SK-N-SH treated with all-trans-retinoic acid at 6 μM for 48 hours (cell line): ENCODE data around the gene RANBP6.

Experiments used
- ATAC-seq: fragments of 200-7000 bp; cut with Tn5 transposase; 3 replicates; pipeline ENCODE4 v1.9.1; 2020; ENCODE audit warnings: mild to moderate bottlenecking, moderate library complexity
- ARNTL ChIP-seq: fragments of 450-650 bp; formaldehyde crosslinking; IDR thresholded peaks from 2 replicates; pipeline ENCODE4 v1.5.0; 2020; ENCODE audit warnings: low read depth, mild to moderate bottlenecking, moderate library complexity, borderline replicate concordance
- ESRRG ChIP-seq: fragments of 250-450 bp; sonication (Bioruptor Pico); IDR thresholded peaks from 2 replicates; pipeline ENCODE4 v1.6.1; 2021; ENCODE audit warnings: mild to moderate bottlenecking
- GLIS3 ChIP-seq: fragments of 250-450 bp; sonication (Bioruptor Pico); IDR thresholded peaks from 2 replicates; pipeline ENCODE4 v1.5.0; 2020; ENCODE audit warnings: mild to moderate bottlenecking, moderate library complexity
- ISL1 ChIP-seq: fragments of 250-450 bp; sonication (Bioruptor Pico); IDR thresholded peaks from 2 replicates; pipeline ENCODE4 v2.1.2; 2022; ENCODE audit warnings: mild to moderate bottlenecking, moderate library complexity
- OSR1 ChIP-seq: fragments of 250-450 bp; sonication (Bioruptor Pico); IDR thresholded peaks from 2 replicates; pipeline ENCODE4 v1.8.0; 2022; ENCODE audit warnings: moderate library complexity, mild to moderate bottlenecking, inconsistent platforms
- PPARA ChIP-seq: fragments of 250-450 bp; sonication (Bioruptor Pico); IDR thresholded peaks from 2 replicates; pipeline ENCODE4 v1.5.0; 2020; ENCODE audit warnings: mild to moderate bottlenecking, borderline replicate concordance
- RARB ChIP-seq: fragments of 250-450 bp; sonication (Bioruptor Pico); IDR thresholded peaks from 2 replicates; pipeline ENCODE4 v1.8.0; 2021; ENCODE audit warnings: mild to moderate bottlenecking, moderate library complexity
- TOX ChIP-seq: fragments of 250-450 bp; sonication (Bioruptor Pico); IDR thresholded peaks from 2 replicates; pipeline ENCODE4 v1.8.0; 2021; ENCODE audit warnings: mild to moderate bottlenecking, moderate library complexity, borderline replicate concordance
- ZC3H10 ChIP-seq: fragments of 250-450 bp; sonication (Bioruptor Pico); IDR thresholded peaks from 2 replicates; pipeline ENCODE4 v1.5.1; 2021; ENCODE audit warnings: mild to moderate bottlenecking, moderate library complexity
- ZFP3 ChIP-seq: fragments of 250-450 bp; sonication (Bioruptor Pico); IDR thresholded peaks from 2 replicates; pipeline ENCODE4 v1.5.0; 2020; ENCODE audit warnings: mild to moderate bottlenecking, moderate library complexity
- ZFP30 ChIP-seq: fragments of 450-650 bp; formaldehyde crosslinking; IDR thresholded peaks from 2 replicates; pipeline ENCODE4 v1.5.0; 2022; ENCODE audit warnings: mild to moderate bottlenecking, moderate library complexity
- ZNF565 ChIP-seq: fragments of 450-650 bp; formaldehyde crosslinking; conservative IDR thresholded peaks from 2 replicates; pipeline ENCODE4 v1.5.0; 2020; ENCODE audit warnings: low read depth, mild to moderate bottlenecking, moderate library complexity
- ZNF8 ChIP-seq: fragments of 450-650 bp; formaldehyde crosslinking; IDR thresholded peaks from 2 replicates; pipeline ENCODE4 v1.5.0; 2020; ENCODE audit warnings: mild to moderate bottlenecking, moderate library complexity
- TF ChIP-seq, protein P1 (sequence below): fragments of 250-450 bp; sonication (Bioruptor Pico); IDR thresholded peaks from 2 replicates; pipeline ENCODE4 v1.8.0; 2020; ENCODE audit warnings: mild to moderate bottlenecking, moderate library complexity, borderline replicate concordance
- TF ChIP-seq, protein P2 (sequence below): fragments of 250-450 bp; sonication (Bioruptor Pico); IDR thresholded peaks from 2 replicates; pipeline ENCODE4 v1.5.0; 2020; ENCODE audit warnings: mild to moderate bottlenecking, moderate library complexity
- TF ChIP-seq, protein P3 (sequence below): fragments of 250-450 bp; sonication (Bioruptor Pico); IDR thresholded peaks from 2 replicates; pipeline ENCODE4 v1.5.1; 2021; ENCODE audit warnings: mild to moderate bottlenecking, moderate library complexity

The RANBP6 gene

DNA sequence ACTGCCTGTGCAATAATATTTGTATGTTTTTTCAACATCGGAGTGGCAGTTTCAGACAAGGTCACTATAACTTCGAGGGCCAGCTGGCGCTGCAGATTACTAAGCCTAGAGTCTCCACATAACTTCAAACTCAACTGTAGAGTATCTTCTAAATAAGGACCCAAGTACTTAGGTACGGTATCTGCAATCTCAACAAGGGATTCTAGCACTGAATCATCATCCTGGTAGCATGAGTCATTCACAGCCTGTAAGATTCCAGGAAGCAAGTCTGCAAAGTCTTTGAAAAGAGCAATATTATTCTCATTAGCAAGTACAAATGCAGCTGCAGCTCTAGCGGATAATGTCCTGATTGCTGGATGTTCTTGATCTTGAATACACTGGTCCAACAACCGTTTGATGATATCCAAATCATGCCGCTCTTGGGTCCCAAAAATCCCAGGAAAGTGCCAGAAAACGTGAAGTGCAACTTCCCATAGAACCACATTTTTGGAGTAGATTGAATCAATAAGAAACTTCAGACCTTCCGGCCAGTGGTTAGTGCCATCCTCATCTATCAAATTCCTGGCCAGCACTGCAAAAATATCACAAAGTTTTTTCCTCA lies 654 bp downstream of the RANBP6 start (continued):
- TF ChIP-seq, protein P1, sequence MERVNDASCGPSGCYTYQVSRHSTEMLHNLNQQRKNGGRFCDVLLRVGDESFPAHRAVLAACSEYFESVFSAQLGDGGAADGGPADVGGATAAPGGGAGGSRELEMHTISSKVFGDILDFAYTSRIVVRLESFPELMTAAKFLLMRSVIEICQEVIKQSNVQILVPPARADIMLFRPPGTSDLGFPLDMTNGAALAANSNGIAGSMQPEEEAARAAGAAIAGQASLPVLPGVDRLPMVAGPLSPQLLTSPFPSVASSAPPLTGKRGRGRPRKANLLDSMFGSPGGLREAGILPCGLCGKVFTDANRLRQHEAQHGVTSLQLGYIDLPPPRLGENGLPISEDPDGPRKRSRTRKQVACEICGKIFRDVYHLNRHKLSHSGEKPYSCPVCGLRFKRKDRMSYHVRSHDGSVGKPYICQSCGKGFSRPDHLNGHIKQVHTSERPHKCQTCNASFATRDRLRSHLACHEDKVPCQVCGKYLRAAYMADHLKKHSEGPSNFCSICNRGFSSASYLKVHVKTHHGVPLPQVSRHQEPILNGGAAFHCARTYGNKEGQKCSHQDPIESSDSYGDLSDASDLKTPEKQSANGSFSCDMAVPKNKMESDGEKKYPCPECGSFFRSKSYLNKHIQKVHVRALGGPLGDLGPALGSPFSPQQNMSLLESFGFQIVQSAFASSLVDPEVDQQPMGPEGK (CRISPR knock-in tag) = no peak
- no peak for TF ChIP-seq PPARA (CRISPR knock-in tag)

DNA sequence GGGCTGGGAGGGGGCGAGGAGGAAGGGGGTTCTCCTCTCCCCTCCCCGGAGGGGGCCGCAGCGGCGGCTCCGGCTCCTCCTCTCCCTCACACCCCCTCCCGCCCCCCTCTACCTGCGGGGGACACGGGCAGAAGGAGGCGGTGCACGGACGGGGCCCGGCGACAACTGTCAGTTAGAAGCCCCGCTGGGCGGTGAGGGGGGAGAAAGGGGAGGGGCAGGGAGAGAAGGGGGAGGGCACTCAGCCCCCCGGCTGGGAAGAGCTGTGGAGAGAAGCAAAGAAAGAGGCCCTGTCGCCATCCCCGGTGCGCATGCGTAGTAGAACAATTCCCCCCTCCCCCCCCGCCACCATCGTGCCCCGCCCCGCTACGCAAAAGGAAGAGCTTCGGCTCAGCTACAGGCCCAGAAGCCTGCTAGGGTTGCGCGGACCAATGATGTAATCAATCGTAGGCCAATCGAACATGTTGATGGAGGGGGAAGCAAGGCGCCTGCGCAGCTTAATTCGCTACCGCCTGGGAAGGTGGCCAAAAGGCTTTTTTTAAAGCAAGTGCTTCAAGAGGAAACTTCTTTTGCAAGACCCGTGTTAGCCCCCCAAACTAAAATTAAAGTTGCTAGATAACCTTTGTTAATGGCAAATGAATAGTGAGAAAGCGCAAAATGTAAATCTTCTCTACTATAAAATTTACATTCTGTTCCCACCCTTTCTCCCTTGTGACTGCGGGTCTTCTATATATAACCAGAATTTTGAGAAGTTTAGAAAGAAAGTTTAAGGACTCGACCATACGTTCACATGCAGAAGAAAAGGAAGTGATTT lies 7.0 kb downstream of the RANBP6 start:
- TF ChIP-seq, protein P1 (CRISPR knock-in tag) = peak; percentile 90; the same call in 1 of the 2 replicates
- TF ChIP-seq, protein P2, sequence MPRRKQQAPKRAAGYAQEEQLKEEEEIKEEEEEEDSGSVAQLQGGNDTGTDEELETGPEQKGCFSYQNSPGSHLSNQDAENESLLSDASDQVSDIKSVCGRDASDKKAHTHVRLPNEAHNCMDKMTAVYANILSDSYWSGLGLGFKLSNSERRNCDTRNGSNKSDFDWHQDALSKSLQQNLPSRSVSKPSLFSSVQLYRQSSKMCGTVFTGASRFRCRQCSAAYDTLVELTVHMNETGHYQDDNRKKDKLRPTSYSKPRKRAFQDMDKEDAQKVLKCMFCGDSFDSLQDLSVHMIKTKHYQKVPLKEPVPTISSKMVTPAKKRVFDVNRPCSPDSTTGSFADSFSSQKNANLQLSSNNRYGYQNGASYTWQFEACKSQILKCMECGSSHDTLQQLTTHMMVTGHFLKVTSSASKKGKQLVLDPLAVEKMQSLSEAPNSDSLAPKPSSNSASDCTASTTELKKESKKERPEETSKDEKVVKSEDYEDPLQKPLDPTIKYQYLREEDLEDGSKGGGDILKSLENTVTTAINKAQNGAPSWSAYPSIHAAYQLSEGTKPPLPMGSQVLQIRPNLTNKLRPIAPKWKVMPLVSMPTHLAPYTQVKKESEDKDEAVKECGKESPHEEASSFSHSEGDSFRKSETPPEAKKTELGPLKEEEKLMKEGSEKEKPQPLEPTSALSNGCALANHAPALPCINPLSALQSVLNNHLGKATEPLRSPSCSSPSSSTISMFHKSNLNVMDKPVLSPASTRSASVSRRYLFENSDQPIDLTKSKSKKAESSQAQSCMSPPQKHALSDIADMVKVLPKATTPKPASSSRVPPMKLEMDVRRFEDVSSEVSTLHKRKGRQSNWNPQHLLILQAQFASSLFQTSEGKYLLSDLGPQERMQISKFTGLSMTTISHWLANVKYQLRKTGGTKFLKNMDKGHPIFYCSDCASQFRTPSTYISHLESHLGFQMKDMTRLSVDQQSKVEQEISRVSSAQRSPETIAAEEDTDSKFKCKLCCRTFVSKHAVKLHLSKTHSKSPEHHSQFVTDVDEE = no peak
- peak; percentile 65 for ATAC-seq

DNA sequence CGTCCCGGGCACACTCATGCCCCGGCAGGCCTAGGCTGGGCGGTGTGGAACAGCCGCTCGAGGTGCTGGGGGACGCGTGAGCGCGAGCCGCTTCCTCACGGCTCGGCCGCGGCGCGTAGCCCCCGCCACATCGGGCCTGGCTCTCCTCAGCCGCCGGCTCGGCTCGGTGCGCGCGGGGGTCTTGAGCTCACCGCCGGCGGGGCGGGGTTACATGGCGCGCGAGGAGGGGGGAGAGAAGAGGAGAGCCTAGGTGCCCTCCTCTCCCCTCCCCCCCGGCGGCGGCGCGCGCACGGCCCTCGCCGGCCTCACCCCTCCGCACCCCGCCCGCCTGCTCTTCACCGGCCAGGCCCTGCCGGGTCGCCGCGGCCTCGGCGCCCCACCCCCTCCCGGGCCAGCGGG lies 7.7 kb downstream of the RANBP6 start:
- ATAC-seq = peak; percentile 74
- TF ChIP-seq ZNF565 (CRISPR knock-in tag) = no peak
- no peak for TF ChIP-seq ARNTL
- TF ChIP-seq, protein P2 = no peak
- no peak for TF ChIP-seq TOX (CRISPR knock-in tag)
- TF ChIP-seq PPARA (CRISPR knock-in tag) = no peak
- no peak for TF ChIP-seq ESRRG (CRISPR knock-in tag)
- TF ChIP-seq RARB (CRISPR knock-in tag) = no peak
- TF ChIP-seq GLIS3 (CRISPR knock-in tag) = no peak

DNA sequence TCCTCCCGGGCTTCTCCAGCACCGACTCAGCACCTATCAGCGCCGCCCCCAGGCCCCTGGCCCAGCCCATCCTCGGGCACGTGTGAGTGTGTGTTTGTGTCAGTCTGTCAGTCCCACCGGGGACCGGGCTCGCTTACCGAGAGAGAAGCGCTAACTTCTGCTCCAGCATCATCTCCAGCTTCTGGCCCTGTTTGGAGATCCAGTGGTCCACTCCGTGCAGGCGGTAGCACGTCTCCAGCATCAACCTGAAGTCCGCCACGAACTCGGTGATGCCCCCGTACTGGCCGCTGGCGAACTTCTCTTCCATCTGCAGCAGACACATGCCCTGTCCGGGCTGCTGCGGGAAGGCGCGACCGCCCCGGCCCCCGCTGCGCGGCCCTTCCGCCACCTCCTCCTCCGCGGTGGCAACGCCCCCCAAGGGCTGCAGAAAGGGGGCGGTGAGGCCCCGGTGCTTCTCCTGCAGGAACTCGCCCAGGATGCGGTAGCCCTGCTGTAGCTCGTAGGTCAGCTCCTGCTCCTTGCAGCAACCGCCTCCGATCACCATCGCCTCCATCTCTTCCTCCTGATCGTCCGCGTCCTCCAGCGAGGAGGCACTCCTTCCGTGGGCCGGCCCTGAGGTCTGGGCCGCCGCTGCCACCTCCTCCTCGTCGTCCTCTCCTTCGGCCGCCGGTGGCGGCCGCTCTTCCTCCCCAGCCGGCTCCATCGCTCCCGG lies 8.2 kb downstream of the RANBP6 start:
- peak; percentile 94 for ATAC-seq
- TF ChIP-seq ZC3H10 (CRISPR knock-in tag) = no peak
- TF ChIP-seq ZFP3 (CRISPR knock-in tag) = peak; percentile 98

DNA sequence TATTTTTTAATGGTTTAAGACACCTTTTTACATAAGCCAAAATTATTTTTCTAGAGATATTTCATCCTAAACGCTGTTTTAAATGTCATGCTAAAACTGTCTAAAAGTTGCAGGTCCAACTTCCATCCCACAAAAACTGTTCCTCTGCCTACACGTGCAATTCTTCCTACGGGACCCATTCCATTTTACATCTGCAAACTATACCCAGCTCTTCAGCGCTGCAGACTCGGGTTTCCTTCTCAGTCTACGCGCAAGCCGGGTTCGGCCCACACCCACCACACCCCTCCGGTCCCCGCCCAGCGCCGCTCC lies 8.7 kb downstream of the RANBP6 start:
- ATAC-seq = no peak
- TF ChIP-seq ESRRG (CRISPR knock-in tag) (no peak), OSR1 (CRISPR knock-in tag) (no peak), TOX (CRISPR knock-in tag) (no peak), ZNF8 (CRISPR knock-in tag) (no peak), ZFP30 (CRISPR knock-in tag) (no peak), ISL1 (CRISPR knock-in tag) (no peak), ZNF565 (CRISPR knock-in tag) (no peak), PPARA (CRISPR knock-in tag) (no peak)
- TF ChIP-seq, protein P3, sequence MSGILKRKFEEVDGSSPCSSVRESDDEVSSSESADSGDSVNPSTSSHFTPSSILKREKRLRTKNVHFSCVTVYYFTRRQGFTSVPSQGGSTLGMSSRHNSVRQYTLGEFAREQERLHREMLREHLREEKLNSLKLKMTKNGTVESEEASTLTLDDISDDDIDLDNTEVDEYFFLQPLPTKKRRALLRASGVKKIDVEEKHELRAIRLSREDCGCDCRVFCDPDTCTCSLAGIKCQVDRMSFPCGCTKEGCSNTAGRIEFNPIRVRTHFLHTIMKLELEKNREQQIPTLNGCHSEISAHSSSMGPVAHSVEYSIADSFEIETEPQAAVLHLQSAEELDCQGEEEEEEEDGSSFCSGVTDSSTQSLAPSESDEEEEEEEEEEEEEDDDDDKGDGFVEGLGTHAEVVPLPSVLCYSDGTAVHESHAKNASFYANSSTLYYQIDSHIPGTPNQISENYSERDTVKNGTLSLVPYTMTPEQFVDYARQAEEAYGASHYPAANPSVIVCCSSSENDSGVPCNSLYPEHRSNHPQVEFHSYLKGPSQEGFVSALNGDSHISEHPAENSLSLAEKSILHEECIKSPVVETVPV (CRISPR knock-in tag) = no peak
- TF ChIP-seq, protein P1 (CRISPR knock-in tag) = no peak
